Liver (tissue), 9 donors: ENCODE data around the gene TCF7L2. TPM values are rescaled to one million over a fixed set of nuclear protein-coding genes. Genes with fewer than 3 reads are reported as not detected.

Experiments used
- DNase-seq: peaks from one replicate; pipeline ENCODE4 v3.0.0-alpha.2; 2017; ENCODE audit warnings: low spot score
- H3K27ac ChIP-seq, 2 donors: one replicate each; pipeline ENCODE4 v1.7.0; 2013; ENCODE audit warnings: inconsistent platforms in 2 of 2, low read length in 2 of 2, control low read depth in 1 of 2, low read depth in 1 of 2, mild to moderate bottlenecking in 1 of 2
- H3K27me3 ChIP-seq, 4 donors: one replicate each; pipeline versions ENCODE4 v1.6.1 to v1.7.0; 2013; ENCODE audit warnings: low read length in 3 of 4, inconsistent platforms in 1 of 4, mild to moderate bottlenecking in 1 of 4, moderate library complexity in 1 of 4; ENCODE audit not compliant: control insufficient read depth in 4 of 4, insufficient read depth in 4 of 4
- H3K36me3 ChIP-seq, 4 donors: one replicate each; pipeline versions ENCODE4 v1.6.1 to v1.7.0; 2013; ENCODE audit warnings: low read length in 3 of 4, mild to moderate bottlenecking in 3 of 4, low read depth in 1 of 4, moderate library complexity in 1 of 4; ENCODE audit not compliant: control insufficient read depth in 4 of 4, insufficient read depth in 3 of 4
- H3K4me1 ChIP-seq, 4 donors: one replicate each; pipeline versions ENCODE4 v1.6.1 to v1.7.0; 2013; ENCODE audit warnings: low read length in 3 of 4, mild to moderate bottlenecking in 3 of 4, moderate library complexity in 1 of 4; ENCODE audit not compliant: control insufficient read depth in 4 of 4, insufficient read depth in 4 of 4
- H3K4me3 ChIP-seq, 3 donors: one replicate each; pipeline versions ENCODE4 v1.6.1 to v1.7.0; 2013; ENCODE audit warnings: low read length in 3 of 3, control low read depth in 1 of 3, low read depth in 1 of 3, mild to moderate bottlenecking in 1 of 3
- H3K9ac ChIP-seq, 2 donors: one replicate each; pipeline ENCODE4 v1.7.0; 2013; ENCODE audit warnings: low read length in 2 of 2, mild to moderate bottlenecking in 2 of 2, moderate library complexity in 2 of 2, control low read depth in 1 of 2, low read depth in 1 of 2
- H3K9me3 ChIP-seq, 4 donors: one replicate each; pipeline versions ENCODE4 v1.6.1 to v1.7.0; 2013; ENCODE audit warnings: low read length in 3 of 4; ENCODE audit not compliant: control insufficient read depth in 4 of 4
- CTCF ChIP-seq: fragments of 150-350 bp; IDR thresholded peaks from 2 replicates; pipeline ENCODE4 v1.5.1; 2017; ENCODE audit warnings: improper control_type of control experiment, low read depth, low read length; ENCODE audit not compliant: missing input control
- FOXA2 ChIP-seq: IDR thresholded peaks from 2 replicates; pipeline ENCODE4 v1.6.1; 2016; ENCODE audit warnings: antibody characterized with exemption
- GABPA ChIP-seq, 2 donors: IDR thresholded peaks in 1 of 2; conservative IDR thresholded peaks in 1 of 2; 2 replicates each; pipeline ENCODE4 v1.6.1; 2016; ENCODE audit warnings: antibody characterized with exemption in 2 of 2, mild to moderate bottlenecking in 1 of 2, moderate library complexity in 1 of 2
- HNF4A ChIP-seq, 2 donors: conservative IDR thresholded peaks; 2 replicates each; pipeline ENCODE4 v1.6.1; 2016; ENCODE audit warnings: antibody characterized with exemption in 2 of 2, mild to moderate bottlenecking in 2 of 2
- HNF4G ChIP-seq: IDR thresholded peaks from 2 replicates; pipeline ENCODE4 v1.6.1; 2016; ENCODE audit warnings: antibody characterized with exemption
- JUND ChIP-seq, 2 donors: IDR thresholded peaks; 2 replicates each; pipeline ENCODE4 v1.6.1; 2016; ENCODE audit warnings: antibody characterized with exemption in 2 of 2
- NR2F2 ChIP-seq: IDR thresholded peaks from 2 replicates; pipeline ENCODE4 v1.6.1; 2016; ENCODE audit warnings: antibody characterized with exemption
- RAD21 ChIP-seq, 2 donors: IDR thresholded peaks; 2 replicates each; pipeline ENCODE4 v1.6.1; 2016; ENCODE audit warnings: antibody characterized with exemption in 2 of 2, mild to moderate bottlenecking in 2 of 2
- RXRA ChIP-seq, 2 donors: IDR thresholded peaks; 2 replicates each; pipeline ENCODE4 v1.6.1; 2017 to 2018; ENCODE audit warnings: antibody characterized with exemption in 2 of 2, mild to moderate bottlenecking in 1 of 2
- SP1 ChIP-seq: IDR thresholded peaks from 2 replicates; pipeline ENCODE4 v1.6.1; 2018; ENCODE audit warnings: antibody characterized with exemption, mild to moderate bottlenecking
- TAF1 ChIP-seq: conservative IDR thresholded peaks from 2 replicates; pipeline ENCODE4 v1.6.1; 2016; ENCODE audit warnings: antibody characterized with exemption, mild to moderate bottlenecking
- YY1 ChIP-seq: IDR thresholded peaks from 2 replicates; pipeline ENCODE4 v1.6.1; 2016; ENCODE audit warnings: antibody characterized with exemption, mild to moderate bottlenecking
- WGBS: extraction: QIAGEN DNeasy Blood & Tissue Kit; methylation state at CpG from one replicate; pipeline ENCODE4 v1.1.7; 2013; 5-methylcytosine and 5-hydroxymethylcytosine counted together
- polyA plus RNA-seq, 2 donors: library from polyadenylated mRNA; stranded (reverse) in 1 of 2; unstranded in 1 of 2; fragments of 200-250 nt in 1 of 2; fragments of >200 nt in 1 of 2; fragmentation: Nextera tagmentation in 1 of 2; extraction: Ambion mirVana in 1 of 2; gene quantifications; one replicate each; pipeline versions ENCODE4 v1.2.1 to v1.2.3, GENCODE V29; 2013 to 2015
- total RNA-seq, 2 donors: library from RNA; depleted of rRNA; stranded (reverse); fragments of >200 nt; gene quantifications; one replicate each; pipeline ENCODE4 v1.2.3, GENCODE V29; 2014
- TF ChIP-seq, protein P1 (sequence below): IDR thresholded peaks from 2 replicates; pipeline ENCODE4 v1.6.1; 2016; ENCODE audit warnings: antibody characterized with exemption, mild to moderate bottlenecking
- donor health status: healthy.
- donor health status: healthy.
- donor health status: healthy.
- donor health status: healthy.
- donor health status: healthy.

Gene TCF7L2
- total and polyA plus RNA-seq, 4 donors = 4.9 to 18.0 (median 8.3) TPM

GRCh38 chr10:112945811-112946210, 4.2 kb upstream of the TCF7L2 start:
- WGBS = 32% methylated on average over 5 of the region's 5 CpGs
- no peak overlapping the region for H3K4me3 ChIP-seq
- no peak overlapping the region for H3K27ac ChIP-seq
- DNase-seq = no peak
- H3K9me3 ChIP-seq = no peaks in the 10 kb centered on the region
- H3K9ac ChIP-seq = no peak overlapping the region
- TF ChIP-seq YY1 (peak; percentile 13), NR2F2 (no peak), HNF4A (conservative IDR thresholded peaks at IDR 0.05) (peak; percentile 20 to 39), CTCF (no peak), RAD21 (IDR thresholded peaks at IDR 0.05) (no peak), RXRA (IDR thresholded peaks at IDR 0.05) (peak in 1 of 2 donors; percentile 12)
- TF ChIP-seq, protein P1, sequence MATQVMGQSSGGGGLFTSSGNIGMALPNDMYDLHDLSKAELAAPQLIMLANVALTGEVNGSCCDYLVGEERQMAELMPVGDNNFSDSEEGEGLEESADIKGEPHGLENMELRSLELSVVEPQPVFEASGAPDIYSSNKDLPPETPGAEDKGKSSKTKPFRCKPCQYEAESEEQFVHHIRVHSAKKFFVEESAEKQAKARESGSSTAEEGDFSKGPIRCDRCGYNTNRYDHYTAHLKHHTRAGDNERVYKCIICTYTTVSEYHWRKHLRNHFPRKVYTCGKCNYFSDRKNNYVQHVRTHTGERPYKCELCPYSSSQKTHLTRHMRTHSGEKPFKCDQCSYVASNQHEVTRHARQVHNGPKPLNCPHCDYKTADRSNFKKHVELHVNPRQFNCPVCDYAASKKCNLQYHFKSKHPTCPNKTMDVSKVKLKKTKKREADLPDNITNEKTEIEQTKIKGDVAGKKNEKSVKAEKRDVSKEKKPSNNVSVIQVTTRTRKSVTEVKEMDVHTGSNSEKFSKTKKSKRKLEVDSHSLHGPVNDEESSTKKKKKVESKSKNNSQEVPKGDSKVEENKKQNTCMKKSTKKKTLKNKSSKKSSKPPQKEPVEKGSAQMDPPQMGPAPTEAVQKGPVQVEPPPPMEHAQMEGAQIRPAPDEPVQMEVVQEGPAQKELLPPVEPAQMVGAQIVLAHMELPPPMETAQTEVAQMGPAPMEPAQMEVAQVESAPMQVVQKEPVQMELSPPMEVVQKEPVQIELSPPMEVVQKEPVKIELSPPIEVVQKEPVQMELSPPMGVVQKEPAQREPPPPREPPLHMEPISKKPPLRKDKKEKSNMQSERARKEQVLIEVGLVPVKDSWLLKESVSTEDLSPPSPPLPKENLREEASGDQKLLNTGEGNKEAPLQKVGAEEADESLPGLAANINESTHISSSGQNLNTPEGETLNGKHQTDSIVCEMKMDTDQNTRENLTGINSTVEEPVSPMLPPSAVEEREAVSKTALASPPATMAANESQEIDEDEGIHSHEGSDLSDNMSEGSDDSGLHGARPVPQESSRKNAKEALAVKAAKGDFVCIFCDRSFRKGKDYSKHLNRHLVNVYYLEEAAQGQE = no peak
- H3K36me3 ChIP-seq = no peaks in the 10 kb centered on the region
- H3K4me1 ChIP-seq = peaks cover 0 to 27% (median 7%) of the 10 kb centered on the region in 4 donors
- H3K27me3 ChIP-seq = no peaks in the 10 kb centered on the region

DNA sequence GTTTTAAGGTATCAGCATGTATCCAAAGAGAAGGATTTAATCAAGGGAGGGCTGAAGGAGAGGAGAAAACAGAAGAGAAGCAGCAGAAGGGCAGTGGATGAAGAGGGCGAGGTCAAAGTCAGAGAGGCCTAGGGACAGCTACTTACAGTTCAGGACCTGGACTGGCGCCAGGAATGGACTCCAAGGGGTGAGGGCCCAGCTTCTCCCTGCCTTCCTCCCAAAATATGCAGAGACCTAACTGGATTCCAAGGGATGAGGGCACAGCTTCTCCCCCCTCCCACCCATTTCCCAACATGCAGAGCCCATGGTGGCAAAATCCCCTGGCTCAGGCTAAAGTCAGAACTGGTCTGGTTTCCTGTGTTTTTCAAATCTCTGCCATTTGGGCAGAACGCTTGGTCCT, 3.4 kb upstream of the TCF7L2 start:
- Histone ChIP-seq H3K36me3 (no peaks in the 10 kb centered on the region), H3K9me3 (no peaks in the 10 kb centered on the region), H3K4me3 (no peak overlapping the region), H3K4me1 (peaks cover 0 to 27% (median 7%) of the 10 kb centered on the region in 4 donors), H3K27me3 (no peaks in the 10 kb centered on the region), H3K9ac (no peak overlapping the region), H3K27ac (no peak overlapping the region)
- WGBS = 82% methylated on average over 3 of the region's 3 CpGs
- no peak for TF ChIP-seq FOXA2
- no peak for TF ChIP-seq RAD21 (IDR thresholded peaks at IDR 0.05)
- TF ChIP-seq TAF1 = no peak
- TF ChIP-seq SP1 = no peak
- TF ChIP-seq HNF4G = no peak
- no peak for TF ChIP-seq RXRA (IDR thresholded peaks at IDR 0.05)
- no peak for DNase-seq

GRCh38 chr10:112948196-112948595, 1.9 kb upstream of the TCF7L2 start:
- Histone ChIP-seq H3K27ac (peak overlapping the region; percentile 83 to 88), H3K4me1 (peaks cover 0 to 31% (median 10%) of the 10 kb centered on the region in 4 donors), H3K27me3 (no peaks in the 10 kb centered on the region), H3K9me3 (no peaks in the 10 kb centered on the region), H3K36me3 (no peaks in the 10 kb centered on the region), H3K4me3 (no peak overlapping the region), H3K9ac (no peak overlapping the region)
- DNase-seq = no peak
- WGBS = 89% methylated on average over 1 of the region's 1 CpG
- peak; percentile 2 for TF ChIP-seq FOXA2
- no peak for TF ChIP-seq HNF4G
- TF ChIP-seq GABPA (IDR thresholded peaks at IDR 0.05 in 1 of 2, conservative IDR thresholded peaks at IDR 0.05 in 1 of 2) = no peak
- TF ChIP-seq JUND (IDR thresholded peaks at IDR 0.05) = no peak
- TF ChIP-seq YY1 = no peak
- TF ChIP-seq NR2F2 = no peak
- TF ChIP-seq CTCF = no peak
- TF ChIP-seq RAD21 (IDR thresholded peaks at IDR 0.05) = no peak
